HK-2 (cell line): Measurements from ENCODE around the gene PRRC2A.
A peak's percentile ranks its signal among the peaks of the same experiment; 100 is the strongest.
"Not testable (repeated sequence)": the region's sequence is repeated elsewhere in the genome, so short reads cannot be mapped to it uniquely, and the experiment has no call there.

Source experiments
- DNase-seq: peaks from one replicate; pipeline ENCODE4 v3.0.0-alpha.2; 2018; ENCODE audit not compliant: unreplicated experiment

Gene PRRC2A

DNA sequence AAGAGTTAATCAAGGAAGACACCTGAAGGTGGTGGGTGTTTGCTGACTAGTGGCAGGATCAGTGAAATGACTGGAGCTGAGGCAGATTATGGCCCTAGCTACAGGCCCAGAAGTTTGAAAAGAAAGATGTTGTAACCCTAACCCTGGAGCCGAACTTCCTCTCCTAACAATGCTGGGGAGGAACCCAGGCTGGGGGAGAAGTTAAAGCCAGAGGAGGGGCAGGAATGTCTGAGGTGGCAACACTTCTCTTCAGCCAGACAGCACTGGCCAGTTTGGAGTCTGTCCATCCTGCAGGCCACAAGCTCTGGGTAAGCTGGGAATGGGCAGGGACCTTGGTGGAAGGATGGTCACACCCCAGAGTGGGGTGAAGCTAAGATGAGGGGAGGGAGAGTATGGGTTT lies 34.5 kb upstream of the PRRC2A start, which contains the start of gene LST1:
TSS of gene LST1 (plus strand) at position 270 of the 400 bp plus-strand sequence. CDS start 1,023 bp downstream, outside the sequence.
- no peak for DNase-seq

DNA sequence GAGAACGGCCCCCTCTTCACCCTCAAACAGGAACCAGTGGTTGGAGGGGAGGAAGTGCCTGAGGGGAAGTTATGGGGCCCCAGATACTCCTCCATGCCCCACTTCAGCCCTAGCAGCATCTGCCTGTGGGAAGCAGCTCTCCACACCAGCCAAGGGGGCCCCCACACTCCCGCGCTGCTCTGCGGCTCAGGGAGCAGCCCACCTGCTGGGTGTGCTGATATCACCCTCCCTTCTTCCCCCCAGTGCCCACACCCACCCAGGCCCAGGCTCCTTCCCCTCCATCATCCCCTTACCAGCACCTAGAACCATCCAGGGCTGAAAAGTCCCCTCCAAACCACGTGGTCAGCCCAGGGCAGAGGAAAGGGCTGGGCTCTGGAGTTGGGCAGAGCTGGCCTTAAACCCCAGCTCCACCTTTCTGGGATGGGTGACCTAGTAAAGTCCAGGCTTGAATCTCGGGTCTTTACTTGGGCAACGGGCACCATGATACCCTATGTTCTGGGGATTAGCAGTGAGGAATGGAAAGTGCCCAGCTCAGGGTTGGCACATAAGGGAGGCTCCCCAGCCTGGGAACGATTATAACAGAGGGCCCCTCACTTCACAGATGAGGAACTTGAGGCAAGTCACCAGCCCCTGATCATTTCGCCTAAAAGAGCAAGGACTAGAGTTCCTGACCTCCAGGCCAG lies 33.8 kb upstream of the PRRC2A start:
- no peak for DNase-seq

DNA sequence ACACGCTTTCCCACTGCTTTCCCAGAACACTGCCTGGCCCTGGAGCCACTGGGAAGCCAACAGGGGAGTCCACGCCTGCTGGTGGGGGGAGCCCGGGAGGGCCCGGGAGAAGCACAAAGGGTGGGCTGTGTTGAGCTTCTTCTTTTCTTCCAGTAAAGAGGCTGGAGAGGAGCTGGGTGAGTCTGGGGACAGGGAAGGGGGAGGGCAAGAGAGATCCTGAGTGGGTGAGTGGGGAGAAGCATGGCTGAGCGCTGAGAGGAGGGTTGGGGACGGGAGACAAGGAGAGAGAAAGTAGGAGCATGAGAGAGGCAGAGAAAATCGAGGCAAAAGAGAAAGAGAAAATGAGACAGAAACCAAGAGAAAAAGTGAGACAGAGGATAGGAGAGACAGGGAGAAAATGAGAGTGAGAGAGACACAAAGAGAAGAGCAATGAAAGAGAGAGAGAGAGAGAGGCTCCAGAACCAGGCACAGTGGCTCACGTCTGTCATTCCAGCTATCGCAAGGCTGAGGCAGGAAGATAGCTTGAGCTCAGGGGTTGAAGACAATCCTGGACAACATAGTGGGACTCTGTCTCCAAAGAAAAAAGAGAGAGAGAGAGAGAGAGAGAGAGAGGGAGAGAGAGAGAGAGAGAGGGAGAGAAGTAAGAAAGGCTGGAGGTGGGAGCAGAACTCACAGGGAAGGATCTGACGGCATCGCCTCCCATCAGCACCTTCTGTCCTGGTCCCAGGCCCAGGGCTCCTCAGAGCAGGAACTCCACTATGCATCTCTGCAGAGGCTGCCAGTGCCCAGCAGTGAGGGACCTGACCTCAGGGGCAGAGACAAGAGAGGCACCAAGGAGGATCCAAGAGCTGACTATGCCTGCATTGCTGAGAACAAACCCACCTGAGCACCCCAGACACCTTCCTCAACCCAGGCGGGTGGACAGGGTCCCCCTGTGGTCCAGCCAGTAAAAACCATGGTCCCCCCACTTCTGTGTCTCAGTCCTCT lies 32.4 kb upstream of the PRRC2A start:
- DNase-seq, result no peak

DNA sequence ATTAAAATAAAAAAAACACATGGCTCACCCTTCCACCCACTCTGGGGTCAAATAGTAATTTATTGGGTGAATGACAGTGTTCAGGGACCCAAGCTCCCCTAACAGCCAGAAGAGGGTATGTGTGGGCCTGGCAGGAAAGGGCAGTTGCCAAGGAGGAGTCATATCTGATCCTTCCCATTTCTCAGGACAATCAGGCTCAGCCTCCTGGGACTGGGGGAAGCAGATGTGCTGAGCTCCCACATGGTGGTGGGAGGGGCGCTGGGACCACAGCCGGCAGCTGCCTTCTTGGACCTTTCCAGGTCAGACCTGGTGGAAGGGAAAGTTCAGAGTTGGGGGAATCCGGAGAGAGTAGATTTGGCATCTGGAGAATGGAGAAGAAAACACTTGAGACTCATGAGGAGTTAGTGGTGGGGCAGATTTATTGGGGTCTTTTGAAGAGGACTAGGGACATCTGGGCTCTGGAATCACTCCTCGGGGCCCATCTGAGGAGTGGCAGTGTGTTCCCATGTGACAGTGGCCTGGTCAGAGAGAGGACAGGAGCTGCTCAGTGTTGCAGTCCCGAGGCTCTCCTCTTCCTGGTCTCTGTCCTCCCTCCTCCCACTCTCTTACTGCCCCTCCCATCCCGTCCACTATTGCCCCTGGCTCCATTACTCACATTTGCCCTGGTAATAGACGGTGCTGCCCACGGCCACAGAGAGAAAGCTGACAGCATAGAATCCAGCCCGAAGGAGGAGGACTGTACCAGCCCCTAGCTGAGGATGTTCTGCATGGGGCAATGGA lies 31.5 kb upstream of the PRRC2A start:
- DNase-seq, result no peak

DNA sequence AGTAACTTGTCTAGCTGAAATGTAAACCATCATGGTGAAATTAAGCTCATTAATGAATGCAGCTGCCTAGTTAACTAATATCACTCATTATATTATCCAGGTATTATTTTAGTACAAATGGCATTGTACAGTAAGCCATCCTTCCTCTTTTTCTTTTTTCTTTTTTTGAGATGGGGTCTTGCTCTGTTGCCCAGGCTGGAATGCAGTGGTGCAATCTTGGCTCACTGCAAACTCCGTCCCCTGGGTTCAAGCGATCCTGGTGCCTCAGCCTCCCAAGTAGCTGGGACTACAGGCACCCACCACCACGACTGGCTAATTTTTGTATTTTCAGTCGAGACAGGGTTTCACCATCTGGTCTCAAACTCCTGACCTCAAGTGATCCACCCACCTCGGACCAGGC lies 29.8 kb upstream of the PRRC2A start:
- DNase-seq, result not testable (repeated sequence)

DNA sequence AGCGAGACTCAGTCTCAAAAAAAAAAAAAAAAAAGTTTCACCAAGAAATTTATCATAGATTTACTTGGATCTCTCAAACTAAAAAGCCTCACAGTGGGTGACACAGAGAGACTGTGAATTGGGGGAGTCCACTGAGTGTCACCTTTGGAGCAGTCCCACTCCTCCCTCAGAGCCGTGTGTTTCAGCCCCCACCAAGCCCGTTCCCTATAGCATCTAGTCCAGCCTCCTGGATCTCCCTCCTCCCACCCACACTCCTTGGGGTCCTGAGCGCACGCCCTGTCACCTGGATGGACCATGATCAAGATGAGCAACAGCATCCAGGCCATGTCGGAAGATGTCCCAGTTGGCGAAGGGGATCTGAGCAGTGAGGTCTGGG lies 28.1 kb upstream of the PRRC2A start:
- no peak for DNase-seq

DNA sequence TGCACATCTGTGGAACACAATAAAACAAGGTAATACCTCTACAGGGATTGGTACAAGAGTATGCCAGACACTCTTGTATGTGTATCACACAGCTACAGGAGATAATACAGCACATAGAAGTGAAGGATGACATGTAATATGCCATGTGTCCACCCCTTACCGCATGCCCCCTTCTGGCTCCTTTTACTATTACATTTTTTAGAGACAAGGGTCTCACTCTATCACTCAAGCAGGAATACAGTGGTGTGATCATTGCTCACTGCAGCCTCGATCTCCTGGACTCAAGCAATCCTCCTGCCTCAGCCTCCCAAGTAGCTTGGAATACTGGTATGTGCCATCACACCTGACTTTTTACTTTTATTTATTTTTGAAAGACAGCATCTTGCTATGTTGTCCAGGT lies 23.5 kb upstream of the PRRC2A start:
- no peak for DNase-seq

DNA sequence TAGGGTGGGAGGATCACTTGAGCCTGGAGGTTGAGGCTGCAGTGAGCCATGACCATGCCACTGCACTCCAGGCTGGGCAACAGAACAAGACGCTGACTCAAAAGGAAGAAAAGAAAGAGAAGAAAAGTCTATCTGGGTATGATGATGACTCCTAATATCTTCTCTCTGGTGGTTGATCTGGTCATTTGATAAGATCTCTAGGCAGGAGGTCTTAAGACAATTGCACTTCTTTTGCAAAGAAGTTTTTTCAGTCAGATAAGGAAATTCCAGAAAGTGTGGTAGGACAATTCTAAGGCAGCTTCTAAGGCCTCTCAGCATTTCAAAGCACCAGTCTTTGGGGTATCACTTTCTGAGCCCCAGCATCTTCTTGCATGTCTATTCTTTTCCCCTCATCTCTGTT lies 13.2 kb upstream of the PRRC2A start:
- no peak for DNase-seq

DNA sequence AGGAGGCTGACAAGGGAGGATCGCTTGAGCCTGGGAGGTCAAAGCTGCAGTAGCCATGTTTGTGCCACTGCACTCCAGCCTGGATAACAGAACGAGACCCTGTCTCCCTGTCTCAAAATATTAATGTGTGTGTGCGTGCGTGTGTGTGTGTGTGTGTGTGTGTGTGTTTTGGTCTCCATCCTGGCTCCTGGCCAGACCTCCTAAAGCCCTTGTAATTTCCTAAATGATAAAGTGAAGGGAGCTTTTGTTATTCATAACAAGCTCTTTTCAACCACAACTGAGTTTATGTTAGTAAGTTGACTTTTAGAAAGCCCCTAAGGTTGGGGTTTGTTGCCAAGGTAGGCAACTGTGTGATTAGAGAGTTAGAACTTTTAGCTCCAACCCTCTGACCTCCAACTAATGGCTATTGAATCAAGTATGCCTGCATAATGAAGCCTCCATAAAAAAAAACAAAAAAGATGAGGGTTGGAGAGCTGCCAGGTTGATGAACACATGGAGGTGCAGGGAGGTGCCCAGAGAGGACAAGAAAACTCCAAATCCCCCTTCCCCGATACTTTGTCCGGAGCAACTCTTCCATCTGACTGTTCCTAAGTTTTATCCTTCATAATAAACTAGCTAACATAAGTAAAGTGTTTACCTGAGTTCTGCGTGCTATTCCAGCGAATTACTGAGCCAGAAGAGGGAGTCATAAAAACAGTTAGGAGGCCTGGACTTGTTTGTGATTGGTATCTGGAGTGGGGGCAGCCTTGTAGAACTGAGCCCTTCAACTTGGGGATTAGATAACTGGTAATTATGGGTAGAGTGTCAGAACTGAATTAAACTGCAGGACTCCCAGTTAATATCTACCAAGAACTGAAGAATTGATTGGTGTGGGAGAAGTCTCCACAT lies 10.8 kb upstream of the PRRC2A start:
- DNase-seq, result no peak

DNA sequence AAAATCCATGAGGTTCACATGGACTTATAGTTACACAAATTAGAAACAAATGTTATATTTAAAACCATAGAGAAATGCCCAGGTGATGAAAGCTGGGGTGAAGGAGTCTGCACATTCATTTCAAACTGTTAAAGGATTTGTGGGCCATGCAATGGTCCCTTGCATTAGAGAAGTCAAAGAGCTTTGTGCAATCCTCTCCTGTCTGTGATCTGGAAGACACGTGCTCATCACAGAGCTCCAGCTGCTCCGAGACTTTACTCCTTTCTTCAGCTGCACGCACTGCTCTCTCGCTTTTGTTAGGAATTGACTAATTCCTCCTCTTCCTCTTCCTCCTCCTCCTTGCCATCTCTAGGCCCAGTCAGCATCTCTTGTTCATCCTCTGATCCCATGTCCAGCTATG lies 9.5 kb upstream of the PRRC2A start:
- no peak for DNase-seq

DNA sequence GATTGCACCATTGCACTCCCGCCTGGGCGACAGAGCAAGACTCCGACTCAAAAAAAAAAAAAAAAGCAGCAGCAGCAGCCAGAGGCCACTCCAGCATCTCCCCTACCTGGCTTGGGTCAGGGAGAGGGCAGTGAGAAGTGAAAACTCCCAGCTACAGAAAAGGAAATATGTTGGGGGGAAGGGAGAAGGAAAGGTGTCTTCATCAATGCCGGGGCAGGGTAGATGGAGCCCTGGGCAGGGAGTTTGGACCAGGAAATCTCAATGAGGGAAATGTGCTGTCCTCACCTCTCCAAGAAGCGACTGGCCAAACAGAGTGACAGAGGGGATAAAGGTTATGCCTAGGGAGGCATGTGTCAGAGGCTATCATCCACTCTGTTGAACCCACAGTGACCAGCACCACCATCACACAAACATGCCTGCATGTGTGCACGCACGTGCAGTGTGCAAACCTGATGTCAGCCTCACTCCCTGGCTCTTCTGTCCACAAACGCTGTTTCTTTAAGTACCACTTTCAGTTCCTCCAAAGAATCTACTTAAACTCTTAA lies 6.4 kb upstream of the PRRC2A start:
- DNase-seq, result no peak

DNA sequence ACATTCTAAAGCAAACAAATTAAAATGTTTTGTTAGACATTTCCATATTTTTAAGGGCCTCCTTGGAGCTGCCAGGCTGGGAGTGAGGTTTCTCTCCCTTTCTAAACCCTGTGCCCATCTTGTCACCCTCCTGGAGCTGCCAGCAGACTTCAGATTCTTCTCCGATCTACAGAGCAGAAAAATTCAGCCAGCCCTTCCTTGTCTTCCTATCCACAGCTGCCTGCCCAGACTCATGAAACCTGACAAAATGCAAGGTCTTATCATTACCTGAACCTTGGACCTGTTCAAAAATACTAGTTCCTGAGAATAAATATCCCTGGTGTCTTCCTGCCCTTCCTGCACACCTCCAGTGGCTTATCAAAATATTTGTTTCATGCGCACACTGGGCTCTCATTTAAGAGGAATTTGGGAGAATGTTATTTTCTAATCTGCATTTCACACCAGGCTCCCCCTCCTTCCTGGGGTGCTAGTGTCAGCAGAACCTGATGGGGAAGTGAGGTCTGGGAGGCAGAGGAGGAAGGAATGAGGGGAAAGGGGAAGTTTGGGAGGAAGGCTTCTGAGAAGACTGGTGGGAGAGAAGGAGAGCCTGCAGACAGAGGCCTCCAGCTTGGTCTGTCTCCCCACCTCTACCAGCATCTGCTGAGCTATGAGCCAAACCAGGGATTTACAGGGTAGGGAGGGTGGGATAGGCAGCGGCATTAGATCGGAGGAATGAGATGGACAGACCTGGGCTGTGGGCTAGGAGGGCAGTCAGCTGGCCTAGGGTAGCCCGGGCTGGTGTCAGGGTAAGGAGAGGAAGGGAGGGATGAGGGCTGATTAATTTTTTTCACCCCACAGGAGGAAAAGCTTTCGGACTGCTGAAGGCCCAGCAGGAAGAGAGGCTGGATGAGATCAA lies 5.6 kb upstream of the PRRC2A start, which contains the start of gene AIF1:
TSS of gene AIF1 (plus strand) at position 551 of the 895 bp plus-strand sequence. CDS start at position 647, 96 bp downstream.
- no peak for DNase-seq

DNA sequence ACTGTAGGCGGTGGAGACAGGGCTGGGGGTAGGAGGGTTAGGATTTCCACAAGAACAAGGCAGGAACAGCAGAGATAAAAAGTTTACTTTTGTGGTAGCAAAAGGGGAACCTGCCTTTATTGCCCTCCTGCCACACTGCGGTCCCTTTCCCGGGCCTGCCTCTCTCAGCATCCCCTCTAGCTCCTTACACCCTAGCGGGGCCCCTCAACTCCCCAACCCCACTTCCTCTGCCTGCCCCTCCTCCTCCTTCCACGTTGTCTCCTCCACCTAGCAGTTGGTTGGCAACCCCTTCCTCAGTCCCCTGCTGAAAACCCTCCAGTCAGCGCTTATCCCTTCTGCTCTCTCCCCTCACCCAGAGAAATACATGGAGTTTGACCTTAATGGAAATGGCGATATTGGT lies 4.8 kb upstream of the PRRC2A start:
- DNase-seq, result no peak

DNA sequence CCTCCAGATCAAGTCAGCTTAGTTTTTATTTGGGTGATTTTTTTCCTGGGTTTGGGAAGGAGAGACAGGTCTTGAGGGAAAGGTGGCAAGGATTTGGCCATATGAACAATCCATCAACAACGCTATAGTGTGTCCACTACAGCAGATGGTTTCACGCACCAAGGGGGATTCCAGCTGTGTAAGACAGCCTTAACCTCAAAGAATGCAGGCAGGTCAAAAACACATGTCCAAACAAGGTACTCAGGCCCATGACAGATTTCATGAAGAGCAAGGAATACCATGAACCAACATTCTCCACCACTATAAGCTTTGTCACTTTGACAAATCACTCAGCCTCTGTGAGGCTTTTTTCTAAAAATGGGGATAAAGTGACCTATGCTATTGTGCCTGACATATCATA lies 3.5 kb upstream of the PRRC2A start:
- no peak for DNase-seq

DNA sequence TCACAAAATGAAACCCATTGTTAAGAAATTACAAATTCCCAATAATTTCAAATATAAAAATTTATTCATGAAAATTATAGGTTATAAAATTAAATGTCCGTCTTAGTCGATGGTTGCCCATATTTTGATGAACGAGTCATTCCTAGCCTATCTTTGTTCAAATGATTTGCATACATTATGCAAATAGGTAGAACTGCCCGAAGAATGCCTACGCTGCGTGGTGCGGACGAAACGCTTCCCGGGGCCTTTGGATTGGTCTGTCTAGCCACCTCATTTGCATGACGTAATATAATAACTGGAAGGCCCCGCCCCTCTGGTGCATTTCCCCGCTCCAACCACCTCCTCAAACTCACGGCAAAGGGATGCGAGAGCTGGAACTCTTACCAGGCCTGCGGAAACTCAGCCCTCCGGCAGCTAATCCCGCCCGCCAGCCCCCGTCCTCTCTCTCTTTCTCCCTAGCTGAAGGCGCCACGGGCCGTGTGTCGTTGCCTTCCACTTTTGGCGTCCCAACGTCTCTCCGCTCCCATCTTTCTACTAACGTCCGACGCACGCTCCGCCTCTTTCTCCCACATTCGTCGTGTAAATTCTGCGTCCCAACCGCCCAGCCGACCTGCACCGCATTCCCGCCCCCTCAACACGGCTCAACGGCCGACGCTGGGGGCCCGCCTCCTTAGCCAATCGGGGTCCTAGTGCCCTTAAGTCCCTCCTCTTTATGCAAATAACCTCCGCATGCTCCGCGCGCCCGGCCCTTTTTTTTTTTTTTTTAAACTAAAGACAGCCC lies 520 bp upstream of the PRRC2A start:
- peak; percentile 97 for DNase-seq

DNA sequence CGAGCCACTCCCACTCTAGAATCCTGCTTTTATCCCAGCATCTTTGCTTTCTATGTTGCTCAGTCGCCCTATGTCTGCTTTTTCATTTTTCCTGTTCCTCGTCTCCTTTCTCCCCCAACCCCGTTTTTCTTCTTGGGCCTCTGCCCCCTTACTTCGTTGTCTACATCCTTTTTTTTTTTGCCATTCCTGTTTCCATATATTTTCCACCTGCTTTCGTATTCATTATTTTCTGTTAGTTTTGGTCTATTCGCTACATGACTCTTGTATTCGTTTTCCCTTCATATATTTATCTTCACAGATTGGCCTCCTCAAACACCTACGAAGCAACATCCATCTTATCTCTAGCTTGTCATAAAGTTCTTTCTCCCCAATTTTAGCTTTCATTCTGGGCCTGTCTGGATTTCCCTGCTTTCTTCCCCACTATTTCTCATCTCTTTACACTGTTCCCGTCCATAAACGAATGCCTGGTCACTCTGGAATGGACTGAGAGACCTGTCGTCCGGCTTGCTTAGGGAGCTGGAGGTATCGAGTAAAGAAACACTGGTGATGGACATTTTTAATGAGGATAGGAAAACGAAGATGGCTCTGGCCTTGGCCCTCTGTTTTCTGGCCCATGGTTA lies 915 bp downstream of the PRRC2A start:
- DNase-seq, result no peak

DNA sequence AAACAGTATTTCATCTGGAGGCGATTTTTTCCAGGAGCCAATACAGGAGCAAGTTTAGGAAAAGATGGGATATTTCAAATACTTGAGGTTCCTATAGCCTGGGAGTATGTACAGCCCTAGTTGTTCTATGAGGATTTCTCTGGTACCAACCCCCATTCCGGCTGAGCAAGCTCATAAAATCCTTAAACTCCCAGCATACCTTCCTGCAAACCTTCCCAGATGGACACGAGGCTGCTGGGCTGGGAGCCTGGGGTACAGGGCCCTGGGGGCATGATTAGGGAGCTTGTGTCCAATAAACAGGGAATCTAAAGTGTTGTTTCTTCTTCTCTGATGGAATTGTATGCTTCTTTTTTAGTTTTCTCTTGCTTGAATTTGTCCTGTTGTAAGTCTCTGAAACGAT lies 1.5 kb downstream of the PRRC2A start:
- DNase-seq, result no peak

DNA sequence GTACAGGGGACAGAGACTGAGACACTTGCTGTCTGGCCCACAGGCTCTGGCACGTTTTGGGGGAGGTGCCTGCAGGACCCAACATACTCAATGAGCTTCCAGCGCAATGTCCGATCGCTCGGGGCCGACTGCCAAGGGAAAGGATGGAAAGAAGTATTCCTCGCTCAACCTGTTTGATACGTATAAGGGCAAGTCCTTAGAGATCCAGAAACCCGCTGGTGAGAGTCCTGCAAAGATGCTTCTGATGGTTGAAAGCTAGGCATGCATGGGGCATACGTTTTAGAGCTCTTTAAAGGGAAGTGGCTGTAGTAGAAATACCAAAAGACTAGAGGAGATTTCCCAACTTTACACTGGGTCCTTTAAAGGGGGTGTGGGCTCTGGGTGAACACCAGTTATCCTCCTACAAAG lies 2.2 kb downstream of the PRRC2A start:
- DNase-seq, result no peak

DNA sequence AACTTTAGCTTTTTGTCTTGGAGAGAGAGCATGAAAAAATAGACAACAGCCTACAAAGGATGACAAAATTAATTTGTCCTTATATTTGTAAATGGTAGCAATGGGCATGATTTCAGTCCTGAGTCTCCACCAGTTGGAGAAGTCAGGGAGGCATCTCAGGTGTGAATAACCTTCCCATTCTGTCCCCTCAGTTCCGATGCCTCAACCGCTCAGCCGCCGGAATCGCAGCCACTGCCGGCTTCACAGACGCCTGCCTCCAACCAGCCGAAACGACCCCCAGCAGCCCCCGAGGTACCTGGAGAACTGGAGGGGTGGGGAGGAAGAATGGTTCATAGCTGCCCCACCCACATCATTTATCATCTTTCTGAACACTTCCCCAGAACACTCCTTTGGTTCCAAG lies 3.6 kb downstream of the PRRC2A start:
- no peak for DNase-seq
